Measurements from ENCODE around the gene ARID1B. TPM values are rescaled to one million over a fixed set of nuclear protein-coding genes. Genes with fewer than 3 reads are reported as not detected.

Gene ARID1B
- total and polyA plus RNA-seq, 2 of the 4 experiments (the other 2 are of a cell fraction): 14.5 to 20.1 TPM

DNA sequence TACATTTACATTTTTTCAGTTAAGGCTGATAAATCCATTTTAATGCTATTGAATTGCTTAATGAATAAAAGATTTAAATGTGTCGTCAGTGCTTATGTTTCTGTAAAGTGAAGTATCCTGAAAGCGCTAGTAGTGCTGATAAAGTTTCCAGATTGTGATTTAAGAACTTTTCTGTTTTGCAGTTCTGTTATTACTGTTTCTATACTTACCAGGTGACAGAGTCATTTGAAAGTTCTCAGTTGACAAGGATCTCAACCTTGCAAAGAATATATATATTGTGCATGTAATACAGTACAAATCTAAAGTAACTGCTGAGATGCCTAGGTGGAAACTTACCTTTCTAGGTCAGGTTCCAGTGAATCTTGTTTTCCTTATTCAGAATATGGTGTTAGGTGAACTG is 201.8 kb downstream of the ARID1B start:
- WGBS, 2 experiments (ENCODE audit: extremely low coverage in 2 of 2, insufficient read length in 1 of 2): no CpG with 5 or more reads among the region's 2 CpGs
- H3K36me3 ChIP-seq (ENCODE audit: control insufficient read depth, insufficient read depth, low read length): no peaks in the 10 kb centered on the region
- H3K27me3 ChIP-seq (ENCODE audit: control insufficient read depth, insufficient read depth, low read length): no peaks in the 10 kb centered on the region
- no peak overlapping the region for H2AFZ ChIP-seq (replicated peaks; ENCODE audit: low read length, poor library complexity)
- no peak overlapping the region for H3K4me2 ChIP-seq (ENCODE audit: low read depth, low read length)
- no peak overlapping the region for H3K4ac ChIP-seq (ENCODE audit: low read depth, low read length)
- no peak overlapping the region for H4K91ac ChIP-seq (ENCODE audit: insufficient read depth, low read depth, low read length)
- ATAC-seq (ENCODE audit: low read depth) (no peak), DNase-seq (no peak)
- H3K4me1 ChIP-seq (ENCODE audit: control insufficient read depth, insufficient read depth, low read length): peaks cover 10% of the 10 kb centered on the region
- H3K9me3 ChIP-seq (ENCODE audit: control insufficient read depth, insufficient read depth, low read length): no peaks in the 10 kb centered on the region
- no peak overlapping the region for H3K56ac ChIP-seq (ENCODE audit: extremely low read depth, insufficient read depth, low read length)
- no peak overlapping the region for H4K8ac ChIP-seq (ENCODE audit: low read depth in 2 of 2, low read length in 2 of 2)
- no peak for TF ChIP-seq NFE2L2 (IDR thresholded peaks at IDR 0.05; ENCODE audit: low read depth, low read length)
- no peak for TF ChIP-seq MAFK (IDR thresholded peaks at IDR 0.05; ENCODE audit: low read depth, low read length)
- TF ChIP-seq BHLHE40 (IDR thresholded peaks at IDR 0.05; ENCODE audit: low read depth, low read length): no peak
- no peak for TF ChIP-seq CTCF (conservative IDR thresholded peaks at IDR 0.05; ENCODE audit: low read depth, low read length)
- TF ChIP-seq ELK1 (IDR thresholded peaks at IDR 0.05; ENCODE audit: borderline replicate concordance, low read depth, low read length): no peak
- no peak for TF ChIP-seq RFX5 (IDR thresholded peaks at IDR 0.05; ENCODE audit: low read depth, low read length)
- TF ChIP-seq CHD1 (IDR thresholded peaks at IDR 0.05; ENCODE audit: low read depth, low read length): no peak
- no peak for TF ChIP-seq MXI1 (IDR thresholded peaks at IDR 0.05; ENCODE audit: borderline replicate concordance, low read depth, low read length)
- no peak overlapping the region for H3K18ac ChIP-seq (ENCODE audit: low read depth, low read length)
- in situ Hi-C loops (cut with MboI; ENCODE audit: low sequenced_read_pairs): no loop called here
- no peak overlapping the region for H2BK5ac ChIP-seq (ENCODE audit: low read depth, low read length, poor library complexity, severe bottlenecking)
- ChIA-PET CTCF (no interaction called here), POLR2A (ENCODE audit: unreplicated experiment) (no interaction called here)
- no peak overlapping the region for H4K5ac ChIP-seq (ENCODE audit: low read depth, low read length)
- no peak overlapping the region for H2AK5ac ChIP-seq (ENCODE audit: low read depth, low read length)
- H3K9ac ChIP-seq (ENCODE audit: low read depth, low read length): no peak overlapping the region
- no peak overlapping the region for H3K4me3 ChIP-seq (ENCODE audit: insufficient read depth, low read depth, low read length)
- no peak overlapping the region for H2AK9ac ChIP-seq (replicated peaks; ENCODE audit: low read depth, low read length, poor library complexity)
- H3K79me1 ChIP-seq (ENCODE audit: low read depth in 1 of 2, low read length in 2 of 2): peaks cover 30 to 62% of the 10 kb centered on the region in 2 experiments
- H2BK15ac ChIP-seq (ENCODE audit: low read depth, low read length): no peak overlapping the region
- peaks cover 35% of the 10 kb centered on the region; the same call in 1 of the 2 replicates for H4K20me1 ChIP-seq (ENCODE audit: insufficient read depth, low read length)
- no peak overlapping the region for H2BK120ac ChIP-seq (ENCODE audit: low read depth, low read length)
- intact Hi-C loops (cut with micrococcal nuclease): no loop called here
- dilution Hi-C loops (cut with HindIII; ENCODE audit: low sequenced_read_pairs, unreplicated experiment): no loop called here
- no TSS peak for BruUV-seq (replicated peaks)
- no peak overlapping the region for H2BK20ac ChIP-seq (ENCODE audit: low read depth, low read length)
- no peak overlapping the region for H3K14ac ChIP-seq (replicated peaks; ENCODE audit: low read depth, low read length)
- H3K27ac ChIP-seq (ENCODE audit: insufficient read depth, low read length): no peak overlapping the region
- H3K9me1 ChIP-seq (ENCODE audit: insufficient read depth, low read length): peaks cover 16% of the 10 kb centered on the region; the same call in 1 of the 2 replicates
- H3K23ac ChIP-seq (ENCODE audit: low read depth, low read length): no peak overlapping the region

Measured in IMR-90 (cell line).